Breast epithelium (tissue), 3 donors: Measurements from ENCODE around the gene COL25A1.

Source experiments
- CTCF ChIP-seq, 3 donors: fragments of 450-650 bp; IDR thresholded peaks; one replicate each; pipeline ENCODE4 v1.5.1; 2016 to 2017; ENCODE audit warnings: antibody characterized with exemption in 3 of 3, mild to moderate bottlenecking in 3 of 3, moderate library complexity in 3 of 3
- POLR2A ChIP-seq: fragments of 450-650 bp; IDR thresholded peaks from one replicate; pipeline ENCODE4 v1.6.1; 2016; ENCODE audit warnings: antibody characterized with exemption, mild to moderate bottlenecking, moderate library complexity
- POLR2AphosphoS5 ChIP-seq, 3 donors: sonication (generic); formaldehyde crosslinking; IDR thresholded peaks; one replicate each; pipeline ENCODE4 v1.6.1; 2017; ENCODE audit warnings: antibody characterized with exemption in 3 of 3

GRCh38 chr4:109174224-109174953 is 128.1 kb downstream of the COL25A1 start:
- TF ChIP-seq CTCF (IDR thresholded peaks at IDR 0.05) (no peak), POLR2AphosphoS5 (IDR thresholded peaks at IDR 0.05) (no peak), POLR2A (no peak)
